C4-2B (cell line): ENCODE results near the gene SIL1.
"Not testable (repeated sequence)": the region's sequence is repeated elsewhere in the genome, so short reads cannot be mapped to it uniquely, and the experiment has no call there.

Experiments
- H3K27ac ChIP-seq: fragments of 450-650 bp; 2 replicates; pipeline ENCODE4 v1.5.1; 2017
- ZFX ChIP-seq: fragments of 450-650 bp; IDR thresholded peaks from 2 replicates; pipeline ENCODE4 v1.6.1; 2017
- TF ChIP-seq, protein P1 (sequence below): fragments of 450-650 bp; conservative IDR thresholded peaks from 2 replicates; pipeline ENCODE4 v1.5.1; 2017; ENCODE audit warnings: mild to moderate bottlenecking

Gene SIL1

GRCh38 chr5:139116100-139116655 lies 82.0 kb downstream of the SIL1 start:
- no peak overlapping the region for H3K27ac ChIP-seq

GRCh38 chr5:139113892-139114291 lies 84.3 kb downstream of the SIL1 start:
- TF ChIP-seq ZFX, result no peak
- TF ChIP-seq, protein P1, sequence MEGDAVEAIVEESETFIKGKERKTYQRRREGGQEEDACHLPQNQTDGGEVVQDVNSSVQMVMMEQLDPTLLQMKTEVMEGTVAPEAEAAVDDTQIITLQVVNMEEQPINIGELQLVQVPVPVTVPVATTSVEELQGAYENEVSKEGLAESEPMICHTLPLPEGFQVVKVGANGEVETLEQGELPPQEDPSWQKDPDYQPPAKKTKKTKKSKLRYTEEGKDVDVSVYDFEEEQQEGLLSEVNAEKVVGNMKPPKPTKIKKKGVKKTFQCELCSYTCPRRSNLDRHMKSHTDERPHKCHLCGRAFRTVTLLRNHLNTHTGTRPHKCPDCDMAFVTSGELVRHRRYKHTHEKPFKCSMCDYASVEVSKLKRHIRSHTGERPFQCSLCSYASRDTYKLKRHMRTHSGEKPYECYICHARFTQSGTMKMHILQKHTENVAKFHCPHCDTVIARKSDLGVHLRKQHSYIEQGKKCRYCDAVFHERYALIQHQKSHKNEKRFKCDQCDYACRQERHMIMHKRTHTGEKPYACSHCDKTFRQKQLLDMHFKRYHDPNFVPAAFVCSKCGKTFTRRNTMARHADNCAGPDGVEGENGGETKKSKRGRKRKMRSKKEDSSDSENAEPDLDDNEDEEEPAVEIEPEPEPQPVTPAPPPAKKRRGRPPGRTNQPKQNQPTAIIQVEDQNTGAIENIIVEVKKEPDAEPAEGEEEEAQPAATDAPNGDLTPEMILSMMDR, result no peak
- H3K27ac ChIP-seq, result no peak overlapping the region

More at GRCh38 chr5:139116100-139116655, 82.0 kb downstream of the SIL1 start:
- TF ChIP-seq, protein P1, result no peak
- TF ChIP-seq ZFX, result no peak

DNA sequence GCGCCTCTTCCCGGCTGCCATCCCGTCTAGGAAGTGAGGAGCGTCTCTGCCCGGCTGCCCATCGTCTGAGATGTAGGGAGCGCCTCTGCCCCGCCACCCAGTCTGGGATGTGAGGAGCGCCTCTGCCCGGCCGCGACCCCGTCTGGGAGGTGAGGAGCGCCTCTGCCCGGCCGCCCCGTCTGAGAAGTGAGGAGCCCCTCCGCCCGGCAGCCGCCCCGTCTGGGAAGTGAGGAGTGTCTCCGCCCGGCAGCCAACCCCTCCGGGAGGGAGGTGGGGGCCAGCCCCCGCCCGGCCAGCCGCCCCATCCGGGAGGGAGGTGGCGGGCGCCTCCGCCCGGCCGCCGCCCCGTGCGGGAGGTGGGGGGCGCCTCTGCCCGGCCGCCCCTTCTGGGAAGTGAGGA lies 85.8 kb downstream of the SIL1 start:
- H3K27ac ChIP-seq, result not testable (repeated sequence)

DNA sequence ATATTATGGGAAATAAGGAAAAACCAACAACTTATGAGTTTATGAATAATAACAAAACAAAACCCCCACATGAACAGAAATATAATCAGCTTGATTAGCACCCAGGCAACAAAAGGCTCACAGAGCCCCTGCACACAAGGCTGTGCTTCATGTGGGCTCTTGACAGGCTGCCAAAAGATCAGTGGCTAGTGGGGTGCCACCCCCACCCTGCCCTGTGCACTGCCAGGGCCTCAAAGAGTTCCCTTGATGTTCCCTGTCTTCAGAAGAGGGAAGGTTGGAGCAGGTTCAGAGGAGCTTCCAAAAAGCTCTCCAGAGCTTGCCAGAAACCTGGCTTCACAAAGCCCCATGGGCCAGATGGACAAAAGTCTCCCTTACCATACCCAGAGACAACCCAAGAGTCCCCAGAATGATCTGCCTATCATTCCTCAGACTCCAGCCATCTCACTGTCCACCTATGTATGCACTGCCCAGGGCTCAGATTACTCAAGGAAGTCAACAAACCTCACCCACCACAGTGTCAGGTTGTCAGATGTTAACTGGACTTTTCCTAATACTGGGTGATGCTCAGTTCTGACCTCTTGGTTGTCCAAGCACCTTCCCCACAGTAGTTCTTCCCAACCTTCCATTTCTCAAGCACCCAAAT lies 87.5 kb downstream of the SIL1 start:
- H3K27ac ChIP-seq, result no peak overlapping the region
- TF ChIP-seq, protein P1, result no peak
- TF ChIP-seq ZFX, result no peak

GRCh38 chr5:139108063-139108824 lies 89.9 kb downstream of the SIL1 start:
- TF ChIP-seq, protein P1, result no peak
- no peak for TF ChIP-seq ZFX
- H3K27ac ChIP-seq, result no peak overlapping the region

- H3K27ac ChIP-seq, result no peak overlapping the region
These were observed 92.5 kb downstream of the SIL1 start for GRCh38 chr5:139105621-139106071.

GRCh38 chr5:139104577-139105276 lies 93.4 kb downstream of the SIL1 start:
- no peak overlapping the region for H3K27ac ChIP-seq
- TF ChIP-seq, protein P1, result no peak
- no peak for TF ChIP-seq ZFX

More at GRCh38 chr5:139105621-139106071, 92.5 kb downstream of the SIL1 start:
- no peak for TF ChIP-seq ZFX
- TF ChIP-seq, protein P1, result no peak
